H1 (cell line): ENCODE results near the gene AGRN. TPM values are rescaled to one million over a fixed set of nuclear protein-coding genes. Genes with fewer than 3 reads are reported as not detected.

Experiments used
- CTCF ChIA-PET: fragments of 300-600 bp; sonication (Branson Sonifier 250); formaldehyde crosslinking; loops from one replicate; lab custom pipeline; 2021; ENCODE audit not compliant: partially characterized antibody; lab: Charles Lee
- POLR2A ChIA-PET: fragments of 300-600 bp; sonication (Branson Sonifier 250); formaldehyde crosslinking; loops from one replicate; lab custom pipeline; 2021; ENCODE audit warnings: inconsistent platforms; ENCODE audit not compliant: partially characterized antibody; lab: Charles Lee
- DNase-seq, 2 experiments: peaks; one replicate each; pipeline versions ENCODE4 v3.0.0 to v3.0.0-alpha.2; 2010 to 2022; ENCODE audit warnings: low spot score in 2 of 2, low read depth in 1 of 2, mixed read lengths in 1 of 2
- FAIRE-seq: peaks from 2 replicates; lab custom pipeline; 2011; peaks lifted over from hg19 to GRCh38; lab: Jason Lieb, UNC
- H2AFZ ChIP-seq: 2 replicates; pipeline ENCODE4 v1.8.1; 2012; ENCODE audit warnings: low read length, inconsistent platforms
- H2AK5ac ChIP-seq: 2 replicates; pipeline ENCODE4 v1.6.1; 2013; ENCODE audit warnings: low read depth, low read length
- H2BK120ac ChIP-seq: replicated peaks from 2 replicates; pipeline ENCODE3; 2013; ENCODE audit warnings: low read depth, low read length, inconsistent platforms
- H2BK12ac ChIP-seq: 2 replicates; pipeline ENCODE4 v1.6.1; 2013; ENCODE audit warnings: low read depth, low read length
- H2BK15ac ChIP-seq: 2 replicates; pipeline ENCODE4 v1.6.1; 2013; ENCODE audit warnings: low read length
- H2BK20ac ChIP-seq: 2 replicates; pipeline ENCODE4 v1.6.1; 2013; ENCODE audit warnings: low read length
- H2BK5ac ChIP-seq: 2 replicates; pipeline ENCODE4 v1.6.1; 2013; ENCODE audit warnings: low read depth, low read length
- H3K14ac ChIP-seq: 2 replicates; pipeline ENCODE4 v1.6.1; 2013; ENCODE audit warnings: inconsistent platforms; ENCODE audit not compliant: insufficient read length
- H3K18ac ChIP-seq: 2 replicates; pipeline ENCODE4 v1.6.1; 2013; ENCODE audit warnings: low read length; ENCODE audit errors: extremely low read depth
- H3K23ac ChIP-seq: 2 replicates; pipeline ENCODE4 v1.6.1; 2013; ENCODE audit warnings: inconsistent platforms; ENCODE audit not compliant: insufficient read length
- H3K23me2 ChIP-seq: 2 replicates; pipeline ENCODE4 v1.6.1; 2013; ENCODE audit warnings: low read depth, low read length
- H3K27ac ChIP-seq: 2 replicates; pipeline ENCODE4 v1.6.1; 2011; ENCODE audit warnings: low read depth, low read length, inconsistent platforms
- H3K27me3 ChIP-seq, 4 experiments: replicated peaks in 1 of 4; 1 replicate in 1 of 4; 2 replicates in 3 of 4; pipeline versions ENCODE4 v1.6.1 to v1.8.1; 2011 to 2013; ENCODE audit warnings: low read length in 3 of 4, mild to moderate bottlenecking in 3 of 4, inconsistent platforms in 2 of 4, mixed read lengths in 2 of 4, moderate library complexity in 1 of 4; ENCODE audit not compliant: control insufficient read depth in 3 of 4, insufficient read depth in 3 of 4; ENCODE audit errors: extremely low read depth in 1 of 4
- H3K36me3 ChIP-seq, 4 experiments: 2 replicates each; pipeline versions ENCODE4 v1.6.1 to v1.8.1; 2011 to 2013; ENCODE audit warnings: mild to moderate bottlenecking in 4 of 4, low read length in 3 of 4, moderate library complexity in 2 of 4, control low read depth in 1 of 4, inconsistent platforms in 1 of 4; ENCODE audit not compliant: insufficient read depth in 4 of 4, control insufficient read depth in 2 of 4
- H3K4ac ChIP-seq: replicated peaks from 2 replicates; pipeline ENCODE3; 2013; ENCODE audit warnings: low read length, low read depth, mixed read lengths, inconsistent platforms; ENCODE audit not compliant: insufficient read length
- H3K4me1 ChIP-seq, 4 experiments: replicated peaks in 1 of 4; 1 replicate in 1 of 4; 2 replicates in 3 of 4; pipeline versions ENCODE4 v1.6.1 to v1.8.1; 2011 to 2013; ENCODE audit warnings: low read length in 3 of 4, inconsistent platforms in 2 of 4, mixed read lengths in 1 of 4; ENCODE audit not compliant: insufficient read depth in 4 of 4, control insufficient read depth in 3 of 4
- H3K4me2 ChIP-seq, 2 experiments: 2 replicates each; pipeline versions ENCODE4 v1.6.1 to v1.8.1; 2011 to 2013; ENCODE audit warnings: low read depth in 2 of 2, low read length in 2 of 2, control low read depth in 1 of 2, inconsistent platforms in 1 of 2, mild to moderate bottlenecking in 1 of 2; ENCODE audit not compliant: insufficient read depth in 1 of 2
- H3K4me3 ChIP-seq, 4 experiments: fragments of 200-600, 300-600 bp in 1 of 4; sonication (generic), shearing (Covaris generic), sonication (Bioruptor Twin) in 1 of 4; 2 replicates each; pipeline versions ENCODE4 v1.5.1 to v1.8.1; 2011 to 2016; ENCODE audit warnings: low read length in 4 of 4, low read depth in 3 of 4, control low read depth in 2 of 4, inconsistent platforms in 2 of 4, mild to moderate bottlenecking in 2 of 4, mixed read lengths in 1 of 4, moderate library complexity in 1 of 4; ENCODE audit not compliant: insufficient read depth in 2 of 4; ENCODE audit errors: extremely low read depth in 1 of 4
- H3K56ac ChIP-seq: replicated peaks from 2 replicates; pipeline ENCODE3; 2013; ENCODE audit warnings: low read depth, mild to moderate bottlenecking, mixed read lengths, low read length, inconsistent platforms; ENCODE audit not compliant: insufficient read length
- H3K79me1 ChIP-seq: 2 replicates; pipeline ENCODE4 v1.6.1; 2013; ENCODE audit warnings: low read depth, low read length, control low read depth
- H3K79me2 ChIP-seq, 2 experiments: 2 replicates each; pipeline versions ENCODE4 v1.6.1 to v1.8.1; 2012 to 2013; ENCODE audit warnings: low read length in 2 of 2, mild to moderate bottlenecking in 2 of 2, inconsistent platforms in 1 of 2; ENCODE audit not compliant: insufficient read depth in 2 of 2, control insufficient read depth in 1 of 2
- H3K9ac ChIP-seq, 4 experiments: replicated peaks in 1 of 4; 1 replicate in 1 of 4; 2 replicates in 3 of 4; pipeline versions ENCODE4 v1.6.1 to v1.8.1; 2011 to 2013; ENCODE audit warnings: low read depth in 3 of 4, low read length in 3 of 4, control low read depth in 2 of 4, mild to moderate bottlenecking in 2 of 4, moderate library complexity in 2 of 4, inconsistent platforms in 1 of 4; ENCODE audit errors: extremely low read depth in 1 of 4
- H3K9me3 ChIP-seq, 2 experiments: 2 replicates each; pipeline versions ENCODE4 v1.6.1 to v1.8.1; 2012 to 2013; ENCODE audit warnings: mild to moderate bottlenecking in 2 of 2, moderate library complexity in 2 of 2, control low read depth in 1 of 2, inconsistent platforms in 1 of 2, low read depth in 1 of 2, low read length in 1 of 2, mixed read lengths in 1 of 2; ENCODE audit not compliant: insufficient read depth in 2 of 2
- H4K20me1 ChIP-seq, 2 experiments: replicated peaks in 1 of 2; 2 replicates each; pipeline versions ENCODE3 to v1.8.1; 2011 to 2013; ENCODE audit warnings: inconsistent platforms in 2 of 2, low read length in 2 of 2, mild to moderate bottlenecking in 1 of 2; ENCODE audit not compliant: insufficient read depth in 2 of 2, control insufficient read depth in 1 of 2
- H4K5ac ChIP-seq: 2 replicates; pipeline ENCODE4 v1.6.1; 2013; ENCODE audit warnings: low read length, low read depth, mixed read lengths, inconsistent platforms; ENCODE audit not compliant: insufficient read length
- H4K8ac ChIP-seq: 2 replicates; pipeline ENCODE4 v1.8.0; 2013; ENCODE audit warnings: mild to moderate bottlenecking, moderate library complexity, low read length, inconsistent platforms; ENCODE audit not compliant: insufficient read depth; ENCODE audit errors: extremely low read depth
- H4K91ac ChIP-seq: replicated peaks from 2 replicates; pipeline ENCODE3; 2013; ENCODE audit warnings: low read length, mixed read lengths, inconsistent platforms; ENCODE audit not compliant: insufficient read length
- BACH1 ChIP-seq: IDR thresholded peaks from 2 replicates; pipeline ENCODE4 v1.6.1; 2012; ENCODE audit warnings: low read length, improper control_type of control experiment
- CTCF ChIP-seq, 3 experiments: IDR thresholded peaks; 1 replicate in 2 of 3; 2 replicates in 1 of 3; pipeline versions ENCODE4 v1.5.1 to v1.6.1; 2011; ENCODE audit warnings: low read length in 3 of 3, mild to moderate bottlenecking in 3 of 3, inconsistent platforms in 2 of 3, low read depth in 1 of 3, moderate library complexity in 1 of 3; ENCODE audit not compliant: insufficient read depth in 1 of 3; ENCODE audit errors: control extremely low read depth in 1 of 3
- FOSL1 ChIP-seq: IDR thresholded peaks from 2 replicates; pipeline ENCODE4 v1.6.1; 2011; ENCODE audit warnings: mild to moderate bottlenecking, low read depth, low read length, moderate library complexity; ENCODE audit not compliant: insufficient read depth
- RAD21 ChIP-seq, 2 experiments: IDR thresholded peaks in 1 of 2; conservative IDR thresholded peaks in 1 of 2; 2 replicates each; pipeline ENCODE4 v1.6.1; 2011; ENCODE audit warnings: low read depth in 2 of 2, low read length in 2 of 2, improper control_type of control experiment in 1 of 2, inconsistent platforms in 1 of 2, mild to moderate bottlenecking in 1 of 2, moderate library complexity in 1 of 2
- TAF1 ChIP-seq: IDR thresholded peaks from 2 replicates; pipeline ENCODE4 v1.6.1; 2011; ENCODE audit warnings: mild to moderate bottlenecking, low read depth, low read length
- WGBS, 2 experiments: shearing (Covaris generic) in 1 of 2; methylation state at CpG; one replicate each; pipeline versions ENCODE4 v1.1.6 to v1.1.7; 2013 to 2015; ENCODE audit warnings: low lambda C conversion rate in 2 of 2, mixed read lengths in 2 of 2, inconsistent platforms in 1 of 2, low coverage in 1 of 2, missing lambda C conversion rate in 1 of 2; ENCODE audit not compliant: insufficient replicate concordance in 2 of 2, insufficient coverage in 1 of 2, insufficient read length in 1 of 2; ENCODE audit errors: extremely low coverage in 1 of 2, missing lambda C conversion rate in 1 of 2; 5-methylcytosine and 5-hydroxymethylcytosine counted together
- polyA plus RNA-seq, 7 experiments: library from polyadenylated mRNA; depleted of rRNA in 3 of 7; stranded (reverse) in 5 of 7; unstranded in 2 of 7; fragments of >200 nt in 5 of 7; fragments of 200-250 nt in 2 of 7; gene quantifications; 1 replicate in 5 of 7; 2 replicates in 1 of 7; 4 replicates in 1 of 7; pipeline versions ENCODE4 v1.2.1 to v1.2.3, GENCODE V29; 2011 to 2013; ENCODE audit warnings: missing spikeins in 2 of 7, mixed read lengths in 2 of 7
- total RNA-seq: library from RNA; stranded (reverse); fragmentation: NEBNext Ultra II Directional; extraction: Animal tissue kit (Norgen Biotek cat#: 25700); gene quantifications from 2 replicates; pipeline ENCODE4 v1.2.1, GENCODE V29; 2021

Gene AGRN
- total and polyA plus RNA-seq, 2 of the 8 experiments (the other 6 are each of a cell fraction or from before 2014, with no cell fraction given): 52.3 to 155 TPM

- ChIA-PET POLR2A (interaction anchor here (0.7 to 1.6 kb wide), 5 partner anchors 15 to 80 kb away, joined by 3 to 4 read pairs (median 4); partner anchors contain the start of gene HES4), CTCF (interaction anchor here (0.6 to 6.9 kb wide), 45 partner anchors 8 to 431 kb away, joined by 3 to 86 read pairs (median 5); partner anchors contain the start of genes HES4, ISG15, PLEKHN1 and RNF223)
- H3K23me2 ChIP-seq: peaks cover 4% of the 10 kb centered on the region; the same call in 1 of the 2 replicates
- H3K4me2 ChIP-seq: peak overlapping the region in 1 of 2 experiments; percentile 38; a peak in 2 of 4 replicates
- no peak overlapping the region for H4K91ac ChIP-seq
- DNase-seq: peak in 1 of 2 experiments; percentile 92
- no peaks in the 10 kb centered on the region for H3K9me3 ChIP-seq
- FAIRE-seq: no peak
- H2BK120ac ChIP-seq: no peak overlapping the region
- no peak overlapping the region for H2BK20ac ChIP-seq
- H4K8ac ChIP-seq: no peak overlapping the region; the same call in 1 of the 2 replicates
- no peak overlapping the region for H3K56ac ChIP-seq
- H4K5ac ChIP-seq: no peak overlapping the region
- no peaks in the 10 kb centered on the region for H3K36me3 ChIP-seq
- H3K14ac ChIP-seq: no peak overlapping the region
- H3K9ac ChIP-seq: no peak overlapping the region
- peaks cover 0 to 29% (median 17%) of the 10 kb centered on the region in 4 experiments; a peak in 6 of 7 replicates for H3K27me3 ChIP-seq
- H2BK15ac ChIP-seq: no peak overlapping the region; the same call in 1 of the 2 replicates
- no peak overlapping the region for H3K4me3 ChIP-seq
- no peaks in the 10 kb centered on the region; a peak in 1 of 7 replicates for H3K4me1 ChIP-seq
- H2AK5ac ChIP-seq: no peak overlapping the region
- H2AFZ ChIP-seq: no peak overlapping the region
- H3K79me2 ChIP-seq: no peaks in the 10 kb centered on the region
- H2BK5ac ChIP-seq: no peak overlapping the region
- H3K27ac ChIP-seq: no peak overlapping the region
- TF ChIP-seq RAD21 (IDR thresholded peaks at IDR 0.05 in 1 of 2, conservative IDR thresholded peaks at IDR 0.05 in 1 of 2; ENCODE audit: low read depth in 2 of 2, low read length in 2 of 2) (peak; percentile 80 to 83), CTCF (IDR thresholded peaks at IDR 0.05; ENCODE audit: control extremely low read depth in 1 of 3, insufficient read depth in 1 of 3, low read depth in 1 of 3, low read length in 3 of 3) (peak in 2 of 3 experiments; percentile 59 to 84; a peak in 3 of 4 replicates), TAF1 (no peak), BACH1 (no peak), FOSL1 (no peak)
- peaks cover 0 to 8% of the 10 kb centered on the region in 2 experiments for H4K20me1 ChIP-seq
- no peaks in the 10 kb centered on the region for H3K79me1 ChIP-seq
- H2BK12ac ChIP-seq: 0 out of 2 replicates have a peak overlapping the region, but pooled peaks have one; percentile 50
- no peak overlapping the region for H3K4ac ChIP-seq
- no peak overlapping the region for H3K23ac ChIP-seq
- H3K18ac ChIP-seq: no peak overlapping the region
- WGBS, 2 experiments: 29% methylated on average over 20 of the region's 29 CpGs; no CpG with 5 or more reads in 1 of the 2 experiments
Observed at GRCh38 chr1:983798-984475, 36.0 kb upstream of the AGRN start.
